GM23248 (cell line): ENCODE measurements around the gene ZFYVE9.

Experiments used
- EZH2 ChIP-seq: fragments of 200-600 bp; sonication (generic); IDR thresholded peaks from 2 replicates; pipeline ENCODE4 v1.6.1; 2018; ENCODE audit warnings: antibody characterized with exemption, mild to moderate bottlenecking; ENCODE audit not compliant: insufficient read depth, poor library complexity, severe bottlenecking
- EZH2phosphoT487 ChIP-seq: fragments of 200-600 bp; sonication (generic); IDR thresholded peaks from 2 replicates; pipeline ENCODE4 v1.6.1; 2018; ENCODE audit warnings: antibody characterized with exemption, moderate library complexity, mild to moderate bottlenecking, low read depth; ENCODE audit not compliant: insufficient read depth

DNA sequence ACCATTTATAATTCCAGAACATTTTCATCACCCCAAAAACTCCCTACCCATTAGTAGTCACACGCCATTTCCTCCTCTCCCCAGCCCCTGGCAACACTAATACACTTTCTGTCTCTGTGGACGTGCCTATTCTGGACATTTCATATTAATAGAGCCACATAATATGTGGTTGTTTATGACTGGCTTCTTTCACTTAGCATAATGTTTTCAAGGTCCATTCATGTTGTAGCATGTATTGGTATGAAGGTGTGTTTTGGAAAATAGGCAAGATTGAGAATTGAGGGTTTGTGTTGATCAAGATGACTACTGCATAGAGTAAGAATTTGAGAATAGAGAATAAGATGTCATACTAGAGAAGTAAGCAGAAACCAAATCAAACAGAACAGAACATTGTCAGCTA is 67.5 kb downstream of the ZFYVE9 start:
- TF ChIP-seq EZH2phosphoT487, result no peak
- TF ChIP-seq EZH2, result no peak
